Measurements from ENCODE around the gene PYY.

GRCh38 chr17:43976963-43977837 is 23.5 kb upstream of the PYY start:
- TF ChIP-seq CTCF (IDR thresholded peaks at IDR 0.05 in 2 of 3, conservative IDR thresholded peaks at IDR 0.05 in 1 of 3; ENCODE audit: control insufficient read depth in 2 of 3, extremely low read depth in 1 of 3, insufficient read depth in 1 of 3, low read depth in 3 of 3, low read length in 3 of 3) (no peak), JUNB (IDR thresholded peaks at IDR 0.05) (no peak), CHD1 (IDR thresholded peaks at IDR 0.05; ENCODE audit: low read depth, low read length) (no peak), WRNIP1 (IDR thresholded peaks at IDR 0.05; ENCODE audit: borderline replicate concordance, low read depth, low read length) (no peak), EZH2 (IDR thresholded peaks at IDR 0.05; ENCODE audit: borderline replicate concordance, control insufficient read depth, low read depth, low read length) (no peak), STAT3 (IDR thresholded peaks at IDR 0.05; ENCODE audit: low read depth, low read length) (no peak), EP300 (IDR thresholded peaks at IDR 0.05; ENCODE audit: borderline replicate concordance in 1 of 2, control insufficient read depth in 1 of 2, low read depth in 2 of 2, low read length in 2 of 2) (no peak), NR2C2 (IDR thresholded peaks at IDR 0.05; ENCODE audit: borderline replicate concordance, control insufficient read depth, insufficient read length, low read depth) (no peak)

Data from GM12878 (cell line).